ENCODE data around the gene OR8B4.

GRCh38 chr11:124465368-124465767, 40.7 kb upstream of the OR8B4 start:
- TF ChIP-seq CTCF (IDR thresholded peaks at IDR 0.05) (no peak), POLR2A (IDR thresholded peaks at IDR 0.05) (no peak)
